HTR-8/SVneo (cell line): ENCODE measurements around the gene TMEM107.

Source experiments
- DNase-seq: peaks from one replicate; pipeline ENCODE4 v3.0.0; 2011; ENCODE audit warnings: low spot score, mixed read lengths; ENCODE audit not compliant: insufficient read length
- FAIRE-seq: peaks from 2 replicates; lab custom pipeline; 2011; peaks lifted over from hg19 to GRCh38; lab: Jason Lieb, UNC

Gene TMEM107

GRCh38 chr17:8140065-8141029 is 35.8 kb downstream of the TMEM107 start:
- FAIRE-seq (no peak), DNase-seq (no peak)

- no peak for DNase-seq
- peak; percentile 94 for FAIRE-seq
Observed at GRCh38 chr17:8138672-8139371, 37.4 kb downstream of the TMEM107 start.

- FAIRE-seq = no peak
- no peak for DNase-seq
Observed at GRCh38 chr17:8138374-8138671, 37.9 kb downstream of the TMEM107 start.

- FAIRE-seq = no peak
- no peak for DNase-seq
Observed at GRCh38 chr17:8137645-8138373, 38.4 kb downstream of the TMEM107 start.

- FAIRE-seq (no peak), DNase-seq (no peak)
Observed at GRCh38 chr17:8133941-8134340, 42.2 kb downstream of the TMEM107 start.

- DNase-seq (no peak), FAIRE-seq (peak; percentile 9)
Observed at GRCh38 chr17:8133399-8133798, 42.8 kb downstream of the TMEM107 start.

GRCh38 chr17:8131844-8132441 is 44.2 kb downstream of the TMEM107 start:
- peak; percentile 49 for FAIRE-seq
- peak; percentile 45 for DNase-seq

- DNase-seq = no peak
- no peak for FAIRE-seq
Observed at GRCh38 chr17:8128125-8128784, 47.9 kb downstream of the TMEM107 start.

- DNase-seq (no peak), FAIRE-seq (no peak)
Observed at GRCh38 chr17:8126491-8127066, 49.6 kb downstream of the TMEM107 start.

- FAIRE-seq = no peak
- DNase-seq = no peak
Observed at GRCh38 chr17:8125947-8126490, 50.2 kb downstream of the TMEM107 start.

- peak; percentile 82 for DNase-seq
Observed at GRCh38 chr17:8125154-8125946, 50.8 kb downstream of the TMEM107 start.

GRCh38 chr17:8124350-8125153 is 51.6 kb downstream of the TMEM107 start:
- DNase-seq (no peak), FAIRE-seq (no peak)

More at GRCh38 chr17:8125154-8125946, 50.8 kb downstream of the TMEM107 start:
- FAIRE-seq = no peak

GRCh38 chr17:8123695-8124349 is 52.4 kb downstream of the TMEM107 start, which contains the start of gene HES7:
HES7 (minus strand) TSS chr17:8124106; CDS start chr17:8124084, 22 bp downstream.
- no peak for FAIRE-seq

GRCh38 chr17:8122924-8123694 is 53.1 kb downstream of the TMEM107 start:
- FAIRE-seq = no peak
- no peak for DNase-seq

More at GRCh38 chr17:8123695-8124349, 52.4 kb downstream of the TMEM107 start, which contains the start of gene HES7:
- no peak for DNase-seq
